Measurements from ENCODE around the gene IQSEC1.

Gene IQSEC1

GRCh38 chr3:13013994-13014754 is 59.1 kb downstream of the IQSEC1 start:
- DNase-seq = peak; percentile 76

DNA sequence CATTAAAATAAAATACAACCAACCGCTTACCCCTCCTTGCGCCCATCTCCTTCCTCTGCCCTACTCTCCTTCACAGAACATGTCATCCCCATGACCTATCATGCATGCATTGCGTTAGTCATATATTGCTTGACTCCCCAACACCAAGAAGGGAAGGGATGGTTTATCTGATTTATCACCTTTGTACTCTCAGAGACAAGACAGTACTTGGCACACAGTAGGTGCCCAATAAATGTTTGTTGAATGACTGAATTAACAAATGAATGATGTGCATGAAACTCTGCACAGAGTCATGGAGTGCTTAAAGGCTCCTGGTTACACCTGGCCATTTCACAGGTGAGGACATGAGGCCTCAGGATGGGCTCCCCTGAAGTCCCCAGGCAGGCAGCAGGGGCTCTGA is 59.7 kb downstream of the IQSEC1 start:
- no peak for DNase-seq

- no peak for DNase-seq
These were observed 60.1 kb downstream of the IQSEC1 start for GRCh38 chr3:13013151-13013561.

DNA sequence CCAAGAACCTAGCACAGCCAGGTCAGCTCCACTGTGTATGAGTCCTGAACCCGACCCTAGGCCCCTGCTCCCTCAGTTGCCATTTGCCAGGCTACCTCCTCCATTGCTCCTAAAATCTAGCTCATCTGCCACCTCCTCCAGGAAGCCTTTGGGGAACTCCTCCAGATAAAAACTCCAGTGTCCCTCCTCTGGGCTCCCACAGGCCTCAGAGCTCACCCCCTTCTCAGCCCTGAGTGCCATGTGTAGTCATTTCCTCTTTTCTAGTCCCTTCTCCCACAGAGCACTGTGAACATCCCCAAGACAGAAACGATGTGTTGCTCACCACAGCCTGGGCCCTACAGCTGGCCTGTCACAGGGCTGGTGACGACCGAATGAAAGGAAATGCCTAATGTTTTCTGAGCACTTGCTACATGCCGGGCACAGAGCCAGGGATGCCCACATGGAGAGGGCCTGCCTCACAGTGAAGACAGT is 61.0 kb downstream of the IQSEC1 start:
- DNase-seq = peak; percentile 76

GRCh38 chr3:13011573-13012220 is 61.5 kb downstream of the IQSEC1 start:
- peak; percentile 93 for DNase-seq

GRCh38 chr3:13010780-13011572 is 62.3 kb downstream of the IQSEC1 start:
- DNase-seq = no peak

DNA sequence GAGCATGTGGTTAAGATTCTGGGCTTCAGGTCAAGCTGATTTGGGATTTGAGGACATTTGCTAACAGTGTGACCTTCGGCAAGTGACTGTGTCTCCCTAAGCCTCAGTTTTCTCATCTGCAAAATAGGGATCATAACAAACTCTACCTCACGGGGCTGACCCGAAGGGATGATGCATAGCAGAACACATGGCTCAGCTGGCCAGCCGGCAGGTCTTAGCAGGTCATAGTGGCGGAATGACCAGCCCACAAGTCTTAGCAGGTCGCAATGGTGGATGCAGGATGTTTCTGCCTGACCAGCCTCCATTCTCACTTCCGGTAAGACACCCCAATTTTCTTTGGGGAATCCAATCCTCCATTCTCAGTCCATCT is 63.3 kb downstream of the IQSEC1 start:
- DNase-seq = no peak

DNA sequence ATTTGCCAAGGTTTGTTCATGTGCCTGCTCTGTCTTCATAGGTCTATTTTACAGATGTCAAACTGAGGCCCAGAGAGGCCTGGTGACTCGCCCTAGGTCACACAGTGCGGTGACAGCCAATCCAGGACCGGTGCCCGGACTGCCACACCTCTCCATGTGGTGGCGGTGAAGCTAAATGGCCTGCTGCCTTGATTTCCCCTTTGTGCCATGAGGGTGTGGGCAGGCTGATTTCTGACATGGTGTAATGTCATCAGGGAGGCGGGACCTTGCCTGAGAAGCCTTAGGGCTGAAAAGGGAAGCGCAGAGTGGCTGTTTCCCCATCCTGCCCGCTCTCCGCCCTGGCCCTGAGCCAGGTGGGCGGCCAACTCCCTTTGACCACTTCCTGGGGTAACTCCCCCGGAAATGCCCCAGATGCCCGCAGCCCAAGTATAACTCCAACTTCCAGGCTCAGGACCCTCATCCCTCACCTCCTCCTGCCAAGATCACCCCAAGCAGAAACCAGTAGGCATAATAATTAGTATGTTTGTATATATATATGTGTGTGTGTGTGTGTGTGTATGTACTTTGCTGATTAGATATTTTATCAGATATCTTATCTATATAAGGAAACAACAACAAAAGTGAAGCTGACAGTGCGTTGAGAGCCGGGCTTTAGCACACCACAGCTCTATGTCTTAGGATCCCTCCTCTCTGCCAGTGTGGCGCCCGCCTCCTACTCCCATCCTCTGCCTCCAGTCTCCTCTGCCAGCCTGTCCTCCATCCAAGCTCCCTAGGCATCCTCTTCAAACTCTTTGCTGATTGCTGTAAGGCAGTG is 63.9 kb downstream of the IQSEC1 start:
- peak; percentile 84 for DNase-seq

DNA sequence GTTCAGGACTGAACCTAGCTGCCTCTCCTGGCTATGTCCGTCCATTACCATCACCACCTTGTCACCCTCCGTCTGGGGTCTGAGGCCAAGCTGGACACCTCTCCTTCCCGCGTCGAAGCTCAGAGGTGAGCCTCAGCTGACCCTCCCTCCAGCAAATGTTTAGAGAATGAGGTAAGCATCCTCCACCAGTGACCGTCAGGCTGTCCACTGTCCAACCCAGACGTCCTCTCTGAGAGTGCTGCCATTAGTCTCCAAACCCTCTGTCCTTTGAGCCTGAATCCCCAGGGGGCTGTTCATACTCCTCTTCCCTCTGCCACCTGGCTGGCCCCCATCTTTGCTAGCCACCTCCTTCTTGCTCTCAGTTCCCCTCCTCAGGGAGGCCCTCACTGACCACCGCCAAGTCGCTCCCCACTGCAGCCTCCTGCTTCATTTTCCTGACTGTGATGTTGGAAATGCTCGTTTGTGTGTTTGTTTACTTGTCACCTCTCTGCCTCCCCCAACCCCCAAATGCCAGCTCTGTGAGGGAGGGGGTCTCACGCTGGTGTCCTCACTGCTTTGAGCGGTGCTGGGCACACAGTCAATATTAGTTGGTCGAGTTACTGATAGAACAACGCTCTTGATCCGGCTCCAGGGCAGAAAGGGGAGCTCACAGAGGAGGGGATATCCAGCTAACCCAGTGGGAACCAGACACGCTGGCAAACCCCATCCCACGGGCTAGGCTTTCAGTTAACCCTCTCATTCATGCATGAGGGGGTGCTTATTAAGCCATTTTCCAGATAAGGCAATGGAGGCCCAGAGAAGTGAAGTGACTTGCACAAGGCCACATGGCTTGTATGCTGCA is 64.9 kb downstream of the IQSEC1 start:
- no peak for DNase-seq

DNA sequence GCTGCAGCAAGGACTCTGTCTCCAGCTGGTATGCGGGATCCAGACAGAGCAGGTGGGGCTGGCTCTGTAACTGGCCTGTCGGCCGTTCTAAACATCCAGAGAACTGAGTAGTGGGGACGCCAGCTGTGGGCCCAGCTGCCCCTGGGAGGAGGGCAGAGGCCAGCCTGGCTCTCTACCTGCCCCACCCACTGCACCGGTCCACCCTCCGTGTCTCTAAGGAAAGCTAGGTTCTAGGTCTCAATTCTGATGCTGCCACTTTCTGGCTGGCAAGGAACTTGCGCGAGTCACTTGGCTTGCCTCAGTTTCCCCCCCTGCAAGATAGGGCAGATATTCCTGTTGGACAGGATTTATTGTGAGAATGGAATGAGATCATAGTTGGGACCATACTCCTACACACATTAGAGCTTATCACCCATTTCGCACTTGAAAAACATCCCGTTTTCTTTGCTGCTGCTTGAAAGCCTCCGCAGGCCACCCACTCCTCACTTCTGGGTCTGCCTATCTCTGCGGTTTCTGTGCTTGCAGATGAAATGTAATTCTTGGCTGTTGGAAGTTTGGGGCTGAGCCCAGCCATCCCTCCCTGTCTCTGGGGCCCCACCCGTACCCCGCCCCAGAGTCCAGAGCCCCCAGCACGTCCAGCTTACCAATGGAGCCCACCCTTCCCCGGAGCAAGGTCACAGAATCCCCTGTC is 65.8 kb downstream of the IQSEC1 start:
- DNase-seq = no peak

DNA sequence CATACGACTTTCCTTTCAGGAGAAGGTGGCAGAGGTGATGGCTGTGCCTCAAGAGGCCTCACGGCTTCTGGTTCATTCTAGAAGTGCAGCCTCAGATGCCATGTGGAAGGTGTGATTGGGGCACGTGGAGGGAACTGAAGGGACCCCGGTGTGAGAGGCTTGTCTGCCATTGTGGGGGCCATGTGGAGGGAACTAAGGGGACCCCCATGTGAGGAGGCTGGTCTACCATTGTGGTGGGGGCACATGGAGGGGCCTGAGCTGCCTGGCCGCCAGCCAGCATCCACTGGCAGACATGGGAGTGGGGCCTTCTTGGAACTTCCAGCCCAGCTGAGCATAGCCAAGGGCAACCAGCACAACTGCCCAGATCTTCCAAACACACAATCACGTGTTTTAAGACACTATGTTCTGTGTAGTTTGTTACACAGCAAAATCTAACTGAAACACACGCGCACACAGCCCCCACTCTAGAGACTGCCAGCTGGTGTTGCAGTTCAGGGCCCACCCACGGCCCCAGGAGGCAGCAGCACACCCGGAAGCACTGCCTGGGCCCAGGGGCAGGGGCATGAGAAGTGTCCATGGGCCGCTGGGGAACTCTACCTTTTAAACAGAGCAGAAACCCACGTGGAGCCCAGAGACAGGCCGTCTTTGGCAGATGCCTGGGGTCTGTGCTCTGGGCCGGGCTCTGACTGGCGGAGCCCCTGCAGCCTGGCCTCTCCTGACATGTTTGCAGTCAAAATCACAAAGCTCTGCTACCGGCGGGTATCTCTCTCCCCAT is 66.8 kb downstream of the IQSEC1 start:
- no peak for DNase-seq

GRCh38 chr3:13005301-13005700 is 67.9 kb downstream of the IQSEC1 start:
- DNase-seq = no peak

GRCh38 chr3:13004376-13004775 is 68.9 kb downstream of the IQSEC1 start:
- DNase-seq = no peak

DNA sequence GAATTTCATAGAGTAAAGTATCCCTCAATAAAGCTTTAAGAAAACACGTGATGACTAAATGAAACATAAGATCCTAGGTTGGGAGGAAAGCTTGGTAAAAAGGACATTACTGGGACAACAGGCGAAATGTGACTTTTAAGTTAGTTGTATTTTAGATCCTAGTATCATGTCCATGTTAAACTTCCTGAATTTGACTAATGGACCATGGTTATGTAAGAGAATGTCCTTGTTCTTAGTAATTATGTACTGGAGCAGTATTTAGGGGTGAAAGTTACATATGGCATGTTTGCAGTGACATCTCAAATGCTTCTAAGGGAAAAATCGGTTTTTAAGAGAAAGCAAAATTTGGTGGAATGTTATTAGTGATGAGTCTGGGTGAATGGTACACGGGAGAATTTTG is 69.6 kb downstream of the IQSEC1 start:
- no peak for DNase-seq

- DNase-seq = peak; percentile 62
These were observed 70.7 kb downstream of the IQSEC1 start for GRCh38 chr3:13002398-13003124.

DNA sequence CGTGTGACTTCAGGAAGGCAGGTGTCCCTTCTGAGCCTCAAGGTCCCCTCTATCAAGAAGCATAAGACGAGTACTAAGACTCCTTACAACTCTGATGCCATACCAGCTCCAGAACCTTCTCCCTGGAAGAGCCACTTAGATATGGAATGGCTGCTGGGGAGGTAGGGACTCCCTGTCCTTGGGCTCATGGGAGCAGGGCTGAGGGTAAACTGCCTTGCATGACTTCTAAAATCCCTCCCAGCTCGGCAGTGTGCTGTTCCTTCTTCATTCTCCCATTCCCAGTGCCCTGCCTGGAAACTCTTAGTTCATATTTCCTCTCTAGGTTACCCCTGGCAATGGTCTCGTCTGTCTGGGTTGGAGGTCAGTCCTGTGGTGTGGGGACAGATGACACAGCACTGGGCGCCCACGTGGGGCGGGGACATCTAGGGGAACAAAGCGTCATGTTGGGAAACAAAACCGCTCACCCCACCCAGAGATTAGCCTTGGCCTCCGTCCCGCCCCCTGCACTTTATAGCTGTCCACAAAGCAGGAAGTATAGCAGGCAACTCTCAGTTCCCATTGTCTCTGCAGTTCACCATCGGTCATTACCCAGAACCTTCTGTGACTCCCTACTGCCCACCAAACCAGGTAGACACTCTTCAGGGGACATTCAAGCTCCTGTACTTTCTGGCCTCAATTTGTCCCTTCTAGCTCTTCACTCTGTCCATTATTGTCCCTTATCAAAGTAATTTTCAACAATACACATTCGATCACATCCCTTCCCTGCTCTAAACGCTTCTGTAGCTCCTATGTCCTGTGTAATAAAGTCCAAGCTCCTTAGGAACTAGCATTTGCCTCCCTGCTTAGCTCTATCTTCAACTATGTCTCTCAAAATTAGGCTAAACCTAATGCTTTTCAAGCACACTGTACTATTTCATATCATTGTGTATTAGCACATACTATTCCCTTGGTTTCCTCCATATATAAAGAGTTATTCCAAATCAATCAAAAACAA is 73.8 kb downstream of the IQSEC1 start:
- DNase-seq = peak; percentile 48

DNA sequence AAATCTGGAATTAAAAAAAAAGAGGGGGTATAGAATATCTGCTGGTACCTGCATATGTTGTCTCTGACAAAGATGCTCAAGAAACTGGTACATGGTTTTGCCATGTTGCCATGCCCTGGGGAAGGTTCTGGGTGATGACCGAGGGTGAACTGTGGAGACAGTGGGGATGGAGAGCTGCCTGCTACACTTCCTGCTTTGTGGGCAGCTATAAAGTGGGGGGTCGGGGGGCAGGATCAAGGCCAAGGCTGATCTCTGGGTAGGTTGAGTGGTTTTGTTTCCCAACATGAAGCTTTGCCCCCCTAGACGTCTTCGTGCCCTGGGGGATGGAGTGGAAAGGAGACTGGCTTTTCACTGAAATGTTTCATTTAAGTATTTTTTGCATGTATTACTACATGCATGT is 74.6 kb downstream of the IQSEC1 start:
- no peak for DNase-seq

GRCh38 chr3:12997387-12997786 is 75.8 kb downstream of the IQSEC1 start:
- DNase-seq = no peak

GRCh38 chr3:12996181-12996506 is 77.1 kb downstream of the IQSEC1 start:
- no peak for DNase-seq

Measured in CD4-positive, alpha-beta T cell treated with Interleukin-17A for 1 hour (primary cell).